Thoracic aorta (tissue), 2 donors: ENCODE data around the gene MAN1C1. TPM values are rescaled to one million over a fixed set of nuclear protein-coding genes. Genes with fewer than 3 reads are reported as not detected.
"Not testable (repeated sequence)": the region's sequence is repeated elsewhere in the genome, so short reads cannot be mapped to it uniquely, and the experiment has no call there.

ENCODE experiments used
- ATAC-seq: fragments of 150-250 bp; one replicate; pipeline ENCODE4 v1.8.0; 2017; ENCODE audit warnings: low read depth; ENCODE audit not compliant: insufficient number of reproducible peaks, low FRiP score
- DNase-seq: peaks from one replicate; pipeline ENCODE4 v3.0.0-alpha.2; 2020; ENCODE audit warnings: low spot score
- H3K27ac ChIP-seq, 2 donors: fragments of 200-600 bp; sonication (generic); 1 replicate in 1 of 2; 2 replicates in 1 of 2; pipeline ENCODE4 v1.5.1; 2016; ENCODE audit warnings: mild to moderate bottlenecking in 2 of 2, moderate library complexity in 2 of 2
- H3K27me3 ChIP-seq: fragments of 200-600 bp; sonication (generic); replicated peaks from 2 replicates; pipeline ENCODE4 v1.6.0; 2016; ENCODE audit warnings: mild to moderate bottlenecking; ENCODE audit not compliant: insufficient read depth
- H3K36me3 ChIP-seq: fragments of 200-600 bp; sonication (generic); one replicate; pipeline ENCODE4 v1.5.1; 2016
- H3K4me1 ChIP-seq, 2 donors: fragments of 200-600 bp; sonication (generic); 1 replicate in 1 of 2; 2 replicates in 1 of 2; pipeline versions ENCODE4 v1.5.1 to v1.6.0; 2016; ENCODE audit warnings: low read depth in 2 of 2, mild to moderate bottlenecking in 1 of 2; ENCODE audit not compliant: control insufficient read depth in 1 of 2
- H3K4me3 ChIP-seq: fragments of 200-600 bp; sonication (generic); 2 replicates; pipeline ENCODE4 v1.5.1; 2016; ENCODE audit warnings: mild to moderate bottlenecking
- H3K9me3 ChIP-seq: fragments of 200-600 bp; sonication (generic); 2 replicates; pipeline ENCODE4 v1.5.1; 2016
- CTCF ChIP-seq: fragments of 200-600 bp; sonication (generic); IDR thresholded peaks from one replicate; pipeline ENCODE4 v1.5.1; 2019; ENCODE audit warnings: antibody characterized with exemption
- total RNA-seq, 2 donors: library from RNA; depleted of rRNA; stranded (reverse); fragments of >200 nt; gene quantifications; one replicate each; pipeline versions ENCODE4 v1.1.0 to v1.2.3, GENCODE V29; 2016

The MAN1C1 gene
- total RNA-seq, 2 donors from 2014 or later, result 21.0 to 26.0 TPM

GRCh38 chr1:25631750-25632485 is 15.3 kb downstream of the MAN1C1 start:
- no peak for DNase-seq
- peaks cover 2% of the 10 kb centered on the region for H3K9me3 ChIP-seq
- H3K4me3 ChIP-seq, result peak overlapping the region; percentile 28
- no peak for ATAC-seq
- no peaks in the 10 kb centered on the region for H3K36me3 ChIP-seq
- no peak overlapping the region for H3K27ac ChIP-seq
- TF ChIP-seq CTCF, result no peak
- no peaks in the 10 kb centered on the region for H3K27me3 ChIP-seq
- H3K4me1 ChIP-seq, result peaks cover 0 to 8% of the 10 kb centered on the region in 2 donors

- DNase-seq (no peak), ATAC-seq (no peak)
- H3K4me1 ChIP-seq, result peaks cover 0 to 8% of the 10 kb centered on the region in 2 donors
- no peak overlapping the region for H3K4me3 ChIP-seq
- H3K27me3 ChIP-seq, result no peaks in the 10 kb centered on the region
- no peak overlapping the region for H3K27ac ChIP-seq
- H3K9me3 ChIP-seq, result peaks cover 9% of the 10 kb centered on the region
- no peaks in the 10 kb centered on the region for H3K36me3 ChIP-seq
- no peak for TF ChIP-seq CTCF
Observed at GRCh38 chr1:25634066-25634465, 17.5 kb downstream of the MAN1C1 start.

GRCh38 chr1:25634896-25635295 is 18.3 kb downstream of the MAN1C1 start:
- H3K4me1 ChIP-seq, result peaks cover 0 to 8% of the 10 kb centered on the region in 2 donors
- no peaks in the 10 kb centered on the region for H3K27me3 ChIP-seq
- no peak for DNase-seq
- H3K27ac ChIP-seq, result no peak overlapping the region
- no peaks in the 10 kb centered on the region for H3K36me3 ChIP-seq
- H3K4me3 ChIP-seq, result no peak overlapping the region
- ATAC-seq, result no peak
- no peak for TF ChIP-seq CTCF
- peaks cover 9% of the 10 kb centered on the region for H3K9me3 ChIP-seq

- not testable (repeated sequence) for H3K36me3 ChIP-seq, H3K4me3 ChIP-seq, ATAC-seq, H3K9me3 ChIP-seq, H3K27ac ChIP-seq, H3K27me3 ChIP-seq, DNase-seq
- peaks cover 3 to 12% of the 10 kb centered on the region in 2 donors for H3K4me1 ChIP-seq
Observed at GRCh38 chr1:25636141-25636540, 19.6 kb downstream of the MAN1C1 start.

GRCh38 chr1:25640646-25641328 is 24.2 kb downstream of the MAN1C1 start:
- no peak overlapping the region for H3K27ac ChIP-seq
- ATAC-seq, result no peak

More at GRCh38 chr1:25640646-25641328, 24.2 kb downstream of the MAN1C1 start:
- Histone ChIP-seq H3K9me3 (peaks cover 9% of the 10 kb centered on the region), H3K4me3 (no peak overlapping the region), H3K4me1 (peaks cover 13 to 21% of the 10 kb centered on the region in 2 donors), H3K27me3 (no peaks in the 10 kb centered on the region), H3K36me3 (no peaks in the 10 kb centered on the region)
- no peak for DNase-seq
- TF ChIP-seq CTCF, result no peak
